HFFc6 (cell line): Measurements from ENCODE around the gene CREB5. TPM values are rescaled to one million over a fixed set of nuclear protein-coding genes. Genes with fewer than 3 reads are reported as not detected.

Experiments used
- DNase-seq: peaks from one replicate; pipeline ENCODE4 v3.0.0-alpha.2; 2018
- H3K27ac Mint-ChIP-seq: 2 replicates; pipeline ENCODE4 v1.8.0; 2020; ENCODE audit warnings: mild to moderate bottlenecking, mixed read lengths
- H3K27me3 Mint-ChIP-seq: 2 replicates; pipeline ENCODE4 v1.8.0; 2021; ENCODE audit warnings: mild to moderate bottlenecking, moderate library complexity, mixed read lengths; ENCODE audit not compliant: insufficient read depth
- H3K36me3 Mint-ChIP-seq: 2 replicates; pipeline ENCODE4 v1.8.0; 2021; ENCODE audit warnings: low read depth, mixed read lengths
- H3K4me1 Mint-ChIP-seq: 2 replicates; pipeline ENCODE4 v1.8.0; 2020; ENCODE audit warnings: low read depth, mixed read lengths
- H3K4me3 Mint-ChIP-seq: 2 replicates; pipeline ENCODE4 v1.8.0; 2020; ENCODE audit warnings: mild to moderate bottlenecking, moderate library complexity, mixed read lengths
- H3K9me3 Mint-ChIP-seq: 2 replicates; pipeline ENCODE4 v1.8.0; 2020; ENCODE audit warnings: mild to moderate bottlenecking, mixed read lengths
- CTCF ChIP-seq: fragments of 200-600 bp; sonication (generic); IDR thresholded peaks from 2 replicates; pipeline ENCODE4 v1.5.0; 2021; ENCODE audit warnings: antibody characterized with exemption, mild to moderate bottlenecking
- total RNA-seq, 6 experiments: library from RNA; stranded (reverse); fragmentation: NEBNext Ultra II Directional; extraction: Animal tissue kit (Norgen Biotek cat#: 25700); gene quantifications; 2 replicates in 1 of 6; 3 replicates in 5 of 6; pipeline ENCODE4 v1.2.3, GENCODE V29; 2021

The CREB5 gene
- total RNA-seq, 6 experiments from 2014 or later, result 0.60 to 0.90 (median 0.79) TPM

- no peak for DNase-seq
- no peak overlapping the region for H3K4me3 Mint-ChIP-seq
- no peaks in the 10 kb centered on the region for H3K4me1 Mint-ChIP-seq
These were observed 90.1 kb downstream of the CREB5 start for GRCh38 chr7:28502408-28502807.

GRCh38 chr7:28503396-28503795 lies 91.1 kb downstream of the CREB5 start:
- Mint-ChIP-seq H3K36me3 (no peaks in the 10 kb centered on the region), H3K27me3 (no peaks in the 10 kb centered on the region; the same call in 1 of the 2 replicates), H3K4me3 (no peak overlapping the region), H3K27ac (no peak overlapping the region), H3K9me3 (no peaks in the 10 kb centered on the region; the same call in 1 of the 2 replicates), H3K4me1 (no peaks in the 10 kb centered on the region)
- DNase-seq, result no peak
- no peak for TF ChIP-seq CTCF

More at GRCh38 chr7:28502408-28502807, 90.1 kb downstream of the CREB5 start:
- Mint-ChIP-seq H3K36me3 (no peaks in the 10 kb centered on the region), H3K27me3 (no peaks in the 10 kb centered on the region; the same call in 1 of the 2 replicates), H3K27ac (no peak overlapping the region), H3K9me3 (no peaks in the 10 kb centered on the region; the same call in 1 of the 2 replicates)
- no peak for TF ChIP-seq CTCF

- H3K27me3 Mint-ChIP-seq, result no peaks in the 10 kb centered on the region; the same call in 1 of the 2 replicates
- no peaks in the 10 kb centered on the region; the same call in 1 of the 2 replicates for H3K9me3 Mint-ChIP-seq
These were observed 92.7 kb downstream of the CREB5 start for GRCh38 chr7:28505014-28505413.

GRCh38 chr7:28505867-28506266 lies 93.5 kb downstream of the CREB5 start:
- Mint-ChIP-seq H3K4me3 (no peak overlapping the region), H3K4me1 (no peaks in the 10 kb centered on the region), H3K27me3 (peaks cover under 1% of the 10 kb centered on the region), H3K36me3 (peaks cover under 1% of the 10 kb centered on the region; the same call in 1 of the 2 replicates), H3K27ac (no peak overlapping the region), H3K9me3 (peaks cover 1% of the 10 kb centered on the region; the same call in 1 of the 2 replicates)
- DNase-seq, result no peak
- TF ChIP-seq CTCF, result no peak

More at GRCh38 chr7:28505014-28505413, 92.7 kb downstream of the CREB5 start:
- no peaks in the 10 kb centered on the region for H3K36me3 Mint-ChIP-seq
- no peak overlapping the region for H3K4me3 Mint-ChIP-seq
- H3K4me1 Mint-ChIP-seq, result no peaks in the 10 kb centered on the region
- TF ChIP-seq CTCF, result no peak
- DNase-seq, result no peak
- H3K27ac Mint-ChIP-seq, result no peak overlapping the region

GRCh38 chr7:28507525-28508282 lies 95.4 kb downstream of the CREB5 start:
- no peak for TF ChIP-seq CTCF
- no peaks in the 10 kb centered on the region for H3K4me1 Mint-ChIP-seq
- peaks cover 4% of the 10 kb centered on the region; the same call in 1 of the 2 replicates for H3K36me3 Mint-ChIP-seq
- no peak for DNase-seq
- no peak overlapping the region for H3K27ac Mint-ChIP-seq
- no peak overlapping the region for H3K4me3 Mint-ChIP-seq
- peaks cover 8% of the 10 kb centered on the region for H3K27me3 Mint-ChIP-seq
- H3K9me3 Mint-ChIP-seq, result peaks cover 10% of the 10 kb centered on the region; the same call in 1 of the 2 replicates
